ENCODE measurements around the gene KYNU.
"Not testable (repeated sequence)": the region's sequence is repeated elsewhere in the genome, so short reads cannot be mapped to it uniquely, and the experiment has no call there.

DNA sequence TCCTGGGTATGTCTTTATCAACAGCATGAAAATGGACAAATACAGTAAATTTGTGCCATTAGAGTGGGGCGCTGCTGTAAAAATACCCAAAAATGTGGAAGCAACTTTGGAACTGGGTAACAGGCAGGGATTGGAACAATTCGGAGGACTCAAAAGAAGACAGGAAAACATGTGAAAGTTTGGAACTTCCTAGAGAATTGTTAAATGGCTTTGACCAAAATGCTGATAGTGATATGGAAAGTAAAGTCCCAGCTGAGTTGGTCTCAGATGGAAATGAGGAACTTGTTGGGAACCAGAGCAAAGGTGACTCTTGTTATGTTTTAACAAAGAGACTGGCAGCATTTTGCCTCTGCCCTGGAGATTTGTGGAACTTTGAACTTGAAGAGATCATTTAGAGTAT lies 197.4 kb downstream of the KYNU start:
- not testable (repeated sequence) for TF ChIP-seq POLR2AphosphoS5 (IDR thresholded peaks at IDR 0.05; ENCODE audit: low read depth, low read length); POLR2A (IDR thresholded peaks at IDR 0.05; ENCODE audit: low read depth, low read length); TAF1 (IDR thresholded peaks at IDR 0.05; ENCODE audit: low read depth, low read length); SPI1 (IDR thresholded peaks at IDR 0.05; ENCODE audit: low read depth, low read length); PAX5 (IDR thresholded peaks at IDR 0.05; ENCODE audit: insufficient read depth, low read length, severe bottlenecking); POU2F2 (IDR thresholded peaks at IDR 0.05; ENCODE audit: low read depth, low read length)

Measured in GM12891 (cell line).